NCI-H1436 (cell line): ENCODE results near the gene RBPMS2.

Experiments used
- DNase-seq: peaks from one replicate; lab custom pipeline; 2025; lab: John Stamatoyannopoulos, UW

Gene RBPMS2

DNA sequence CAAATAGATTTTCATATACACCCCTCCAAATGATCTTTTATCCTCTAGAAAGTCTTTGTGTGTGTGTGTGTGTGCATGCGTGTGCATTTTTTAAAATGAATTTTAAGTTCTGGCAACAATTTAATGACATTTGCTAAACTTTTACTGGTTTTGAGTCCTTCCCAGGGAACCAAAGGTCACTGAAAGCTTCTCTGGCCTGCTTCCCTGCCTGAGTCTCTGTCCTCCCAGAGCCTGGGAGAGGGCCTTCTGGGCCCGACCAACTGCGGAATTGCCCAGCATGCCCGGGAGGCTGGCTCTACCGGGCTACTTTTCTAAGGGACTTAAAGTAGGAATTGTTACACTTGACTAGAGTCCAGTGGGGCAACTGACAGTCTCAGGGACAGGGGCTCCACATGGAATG is 7.4 kb upstream of the RBPMS2 start:
- no peak for DNase-seq

DNA sequence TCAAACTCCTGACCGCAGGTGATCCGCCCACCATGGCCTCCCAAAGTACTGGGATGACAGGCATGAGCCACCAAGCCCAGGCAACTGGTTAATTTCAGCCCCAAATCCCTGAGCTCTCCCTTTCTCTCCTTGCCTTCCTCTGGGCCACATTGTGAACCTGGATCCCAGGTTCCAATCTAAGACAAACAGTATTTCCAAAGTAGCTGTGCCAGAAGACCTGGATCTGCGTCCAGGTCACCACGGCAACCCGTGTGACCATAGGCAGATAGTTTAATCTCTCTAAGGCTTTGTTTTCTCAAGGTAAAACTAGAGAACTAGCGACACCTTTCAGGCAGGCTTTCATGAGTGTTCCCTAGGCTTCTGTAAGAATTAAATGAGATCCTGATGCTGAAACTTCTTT is 5.9 kb upstream of the RBPMS2 start:
- DNase-seq = no peak

DNA sequence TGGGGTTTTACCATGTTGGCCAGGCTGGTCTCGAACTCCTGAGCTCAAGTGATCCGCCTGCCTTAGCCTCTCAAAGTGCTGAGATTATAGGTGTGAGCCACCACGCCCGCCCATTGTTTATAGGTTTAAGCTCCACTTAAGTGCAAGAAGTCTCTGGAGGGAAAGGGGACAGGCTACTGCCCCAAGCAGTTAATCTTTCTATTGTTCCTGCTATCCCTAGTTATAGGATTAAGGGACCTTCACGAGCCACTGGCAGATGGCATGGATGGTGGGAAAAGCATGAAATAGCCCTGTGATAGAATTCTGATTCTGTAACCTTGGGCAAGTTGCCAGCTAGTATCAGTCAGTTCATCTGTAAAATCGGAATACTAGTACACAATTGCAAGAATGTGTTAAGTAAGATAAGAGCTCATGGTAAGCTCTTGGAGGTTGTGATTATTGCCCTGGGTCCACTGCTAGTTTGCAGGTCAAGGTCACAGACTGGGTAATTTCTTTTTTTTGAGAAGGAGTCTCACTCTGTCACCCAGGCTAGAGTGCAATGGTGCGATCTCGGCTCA is 5.3 kb upstream of the RBPMS2 start:
- DNase-seq = no peak

DNA sequence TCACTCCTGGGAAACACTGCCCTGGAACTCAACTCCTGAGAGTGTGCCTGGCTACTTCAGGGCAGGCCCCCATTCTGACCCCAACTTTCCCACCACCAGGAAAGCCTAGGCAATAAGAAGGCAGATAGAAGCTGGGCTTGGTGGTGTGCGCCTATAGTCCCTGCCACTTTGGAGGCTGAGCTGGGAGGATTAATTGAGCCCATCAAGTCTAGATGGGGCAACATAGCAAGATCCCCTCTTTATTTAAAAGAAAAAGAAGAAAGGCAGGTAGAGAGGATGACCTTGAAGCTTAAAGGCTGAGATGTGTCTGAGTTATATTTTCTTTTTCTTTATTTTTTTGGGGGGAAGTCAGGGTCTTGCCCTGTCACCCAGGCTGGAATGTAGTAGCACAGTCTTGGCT is 4.2 kb upstream of the RBPMS2 start:
- DNase-seq = no peak

DNA sequence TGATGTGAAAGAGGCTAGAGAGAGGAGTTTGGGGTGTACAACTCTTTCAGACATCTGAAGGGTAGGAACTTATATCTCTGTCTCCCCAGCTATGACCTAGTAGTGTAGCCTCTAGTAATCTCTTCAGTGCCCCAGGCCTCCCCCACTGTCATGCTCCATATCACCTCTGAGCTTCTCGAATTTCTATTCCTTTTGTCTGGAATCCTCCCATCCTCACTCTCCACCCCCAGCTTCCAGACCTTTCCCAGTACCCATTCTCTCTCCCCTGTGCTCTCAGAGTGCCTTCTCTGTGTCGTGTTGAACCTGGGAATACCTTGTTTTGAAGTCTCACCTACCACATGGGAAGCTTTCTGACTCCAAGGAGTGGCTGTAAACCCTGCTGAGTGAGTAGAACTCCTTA is 3.6 kb upstream of the RBPMS2 start:
- DNase-seq = no peak

DNA sequence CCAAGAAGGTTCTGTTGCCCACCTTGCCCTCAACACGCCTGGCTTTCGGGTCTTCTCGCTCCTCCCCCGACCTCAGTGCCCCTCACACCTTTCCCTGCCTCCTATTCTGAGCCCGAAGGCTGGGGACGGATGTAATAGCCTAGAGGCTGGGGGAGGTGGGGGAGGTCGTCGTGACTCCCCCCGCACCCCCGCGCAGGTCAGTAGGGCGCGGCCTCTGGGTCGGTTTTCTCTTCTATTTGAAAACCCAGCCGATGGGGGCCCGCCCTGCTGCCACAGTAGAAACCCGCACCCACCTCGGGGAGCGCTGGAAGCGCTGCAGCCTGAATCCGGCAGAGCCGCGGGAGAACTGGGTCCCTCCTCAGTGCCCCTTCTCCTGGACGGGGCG is 1.0 kb upstream of the RBPMS2 start:
- DNase-seq = no peak

DNA sequence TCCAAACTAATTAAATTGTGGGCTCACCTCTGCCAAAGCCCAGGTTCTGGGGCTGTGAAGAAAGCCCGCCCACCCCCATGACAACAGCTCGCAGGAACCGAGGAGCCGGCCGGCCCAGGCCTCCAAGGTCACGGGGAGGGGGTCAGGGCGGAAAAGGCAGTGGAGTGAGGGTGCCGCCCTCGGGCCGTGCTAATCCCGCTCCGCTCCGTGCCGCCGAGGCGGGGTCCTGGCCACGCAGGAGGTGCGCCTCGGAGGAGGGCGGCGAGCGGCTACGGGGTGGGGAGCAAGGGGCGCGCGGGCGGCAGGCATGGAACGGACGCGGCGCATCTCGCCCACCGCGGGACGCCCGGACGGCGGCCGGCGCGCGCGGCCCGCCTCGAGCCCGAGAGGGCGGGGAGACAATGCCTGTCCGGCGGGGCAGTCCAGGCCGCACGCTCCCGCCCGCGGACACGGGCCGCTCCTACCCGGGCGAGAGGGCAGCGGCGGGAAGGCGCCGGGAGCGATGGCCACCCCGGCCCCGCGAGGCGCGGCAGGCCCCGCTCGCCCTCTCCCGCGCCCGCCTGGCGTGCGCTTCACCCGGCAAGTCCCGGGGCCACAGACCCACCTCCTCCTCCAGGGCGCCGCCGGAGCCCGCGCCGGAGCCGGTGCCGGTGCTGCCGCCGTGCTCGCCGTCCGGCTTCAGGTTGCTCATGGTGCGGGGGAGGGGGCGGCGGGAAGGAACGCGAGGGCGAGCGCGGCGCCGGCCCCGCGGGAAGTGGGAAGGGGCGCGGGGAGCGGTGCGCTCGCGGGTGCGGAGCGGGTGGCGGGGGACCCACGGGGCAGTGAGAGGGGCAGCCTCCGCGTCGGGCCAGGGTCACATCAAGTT is 528 bp downstream of the RBPMS2 start:
- no peak for DNase-seq

DNA sequence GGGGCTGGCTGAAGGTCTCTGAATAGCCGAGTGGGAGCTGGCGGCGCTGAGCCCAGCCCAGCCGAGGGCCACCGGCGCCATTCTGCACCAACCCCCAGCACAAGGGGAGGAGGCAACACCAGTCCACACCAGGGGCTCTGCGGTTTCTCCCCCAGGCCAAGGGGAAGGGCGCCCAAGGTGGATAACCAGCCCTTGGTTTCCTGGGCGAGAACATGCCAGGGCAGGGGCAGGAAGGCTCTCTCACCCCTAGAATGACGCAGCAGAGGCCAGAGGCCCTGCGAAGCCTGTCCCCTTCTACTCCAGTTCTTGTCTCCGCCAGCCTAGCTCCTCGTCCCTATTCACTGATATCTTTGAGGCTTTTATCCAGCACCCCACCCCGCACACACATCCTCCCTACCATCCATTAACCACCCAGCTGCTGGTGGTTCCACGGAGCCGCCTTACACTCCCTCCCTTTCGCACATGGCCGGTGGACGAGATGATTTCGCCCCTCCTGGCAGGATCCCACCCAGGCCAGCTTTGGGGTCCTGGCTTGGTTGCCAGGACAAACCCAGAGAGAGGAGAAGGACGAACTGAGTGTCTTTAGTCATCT is 1.3 kb downstream of the RBPMS2 start:
- no peak for DNase-seq

DNA sequence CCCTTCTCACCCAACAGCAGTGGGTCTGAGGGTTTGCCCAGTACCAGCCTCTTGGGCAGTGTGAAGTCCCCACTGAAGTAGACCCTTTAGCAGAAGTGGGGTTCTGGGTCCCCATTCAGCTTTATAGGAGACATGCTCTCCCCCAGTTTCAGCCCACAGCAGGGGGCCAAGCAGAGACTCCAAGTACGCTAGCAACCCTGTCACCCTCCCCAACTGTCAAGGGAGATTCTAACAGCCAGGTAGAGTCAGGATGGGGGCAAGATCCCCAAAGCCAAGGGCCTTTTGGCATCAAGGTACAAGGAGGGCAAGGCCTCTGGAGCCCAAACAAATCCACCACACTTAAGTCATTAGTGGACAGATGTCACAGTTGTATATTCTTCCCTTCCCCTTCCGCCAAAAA is 1.8 kb downstream of the RBPMS2 start:
- no peak for DNase-seq

DNA sequence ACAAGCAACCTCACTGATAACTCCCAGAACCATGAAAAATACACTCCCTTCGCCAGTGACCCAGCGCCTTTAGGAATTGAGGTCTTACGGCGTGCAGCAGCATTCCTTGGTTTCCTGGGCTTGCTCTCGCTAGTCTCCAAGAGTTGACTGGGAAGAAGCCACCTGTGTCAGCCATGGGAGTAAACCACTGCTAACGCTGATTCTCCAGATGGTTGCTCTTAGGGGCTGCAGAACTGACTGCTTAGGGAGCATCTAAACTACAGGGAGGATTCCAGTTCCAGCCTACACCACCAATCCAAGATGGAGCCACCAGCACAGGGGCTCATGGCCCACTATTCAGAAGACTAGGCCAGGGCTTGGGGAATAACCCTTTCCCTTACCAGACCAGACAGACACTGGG is 2.4 kb downstream of the RBPMS2 start:
- no peak for DNase-seq

DNA sequence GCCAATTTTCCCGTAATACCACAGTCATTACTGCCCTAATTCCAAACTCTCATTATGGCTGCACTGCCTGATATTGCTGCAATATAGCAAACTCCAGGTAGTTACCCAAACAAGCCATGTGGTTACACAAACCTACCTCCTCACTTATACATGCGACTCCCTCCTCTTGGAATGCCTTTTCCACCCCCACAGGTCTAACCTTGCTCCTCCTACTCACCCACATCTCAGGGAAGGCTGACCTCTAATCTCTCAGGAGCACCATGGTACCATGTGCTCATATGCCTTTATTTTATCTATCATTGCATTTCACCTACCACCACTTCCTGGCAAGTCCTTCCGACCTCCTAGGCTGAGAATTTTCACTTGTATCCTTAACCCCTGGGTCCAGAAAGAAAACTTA is 2.9 kb downstream of the RBPMS2 start:
- no peak for DNase-seq

DNA sequence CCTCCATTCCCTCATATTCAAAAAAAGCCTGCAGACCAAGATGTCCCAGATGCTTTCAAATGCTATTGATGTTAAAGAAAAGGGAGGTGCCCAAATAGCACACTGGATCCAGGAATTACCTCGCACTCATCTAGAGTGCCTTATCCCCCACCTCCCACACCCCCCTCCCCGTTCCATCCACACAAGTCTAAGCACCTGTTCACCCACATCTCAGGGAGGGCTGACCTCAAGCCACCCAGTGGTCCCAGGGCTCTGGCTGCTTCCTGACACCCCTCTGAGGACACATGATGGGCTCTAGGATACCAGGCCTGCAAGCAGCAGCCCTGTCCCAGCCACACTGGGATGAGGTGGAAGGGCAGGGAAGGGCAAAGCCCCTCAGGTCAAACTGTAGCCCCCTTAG is 4.8 kb downstream of the RBPMS2 start:
- no peak for DNase-seq

DNA sequence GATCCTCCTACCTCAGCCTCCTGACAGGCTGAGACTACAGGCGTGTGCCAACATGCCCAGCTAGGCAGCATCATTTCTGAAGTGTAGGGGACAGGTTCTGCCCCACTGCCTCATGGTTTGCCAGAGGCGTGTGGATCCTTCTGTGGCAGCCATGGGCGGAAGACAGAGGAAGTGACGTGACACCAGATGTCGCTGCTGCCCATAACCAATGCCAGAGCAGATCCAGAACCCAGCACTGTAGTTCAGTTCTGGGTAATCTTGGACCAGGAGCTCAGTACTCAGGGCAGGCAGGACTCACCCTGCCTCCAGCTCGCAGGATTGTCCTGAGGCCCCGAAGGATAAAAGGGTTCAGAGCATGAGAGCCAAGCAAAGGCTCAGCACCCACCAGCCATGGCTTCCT is 8.2 kb downstream of the RBPMS2 start:
- DNase-seq = no peak

DNA sequence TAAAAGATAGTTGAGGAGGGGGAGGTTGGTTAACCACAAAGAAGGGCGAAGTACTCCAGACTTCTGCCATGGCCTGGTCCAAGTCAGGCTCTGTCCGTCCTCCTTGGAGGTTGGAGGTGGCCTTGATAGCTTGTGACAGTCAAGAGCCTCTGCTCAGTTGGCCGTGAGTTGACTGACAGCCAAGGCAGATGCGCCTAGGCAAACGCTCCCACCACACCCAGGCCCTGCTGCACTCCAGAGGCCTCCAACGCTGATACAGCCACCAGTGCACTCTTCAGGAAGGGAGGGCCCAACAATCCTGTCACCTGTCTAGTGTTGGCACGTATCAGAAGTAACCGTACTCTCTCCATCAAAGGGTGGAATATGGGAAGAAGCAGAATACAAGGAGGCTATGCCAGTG is 9.3 kb downstream of the RBPMS2 start:
- DNase-seq = no peak

DNA sequence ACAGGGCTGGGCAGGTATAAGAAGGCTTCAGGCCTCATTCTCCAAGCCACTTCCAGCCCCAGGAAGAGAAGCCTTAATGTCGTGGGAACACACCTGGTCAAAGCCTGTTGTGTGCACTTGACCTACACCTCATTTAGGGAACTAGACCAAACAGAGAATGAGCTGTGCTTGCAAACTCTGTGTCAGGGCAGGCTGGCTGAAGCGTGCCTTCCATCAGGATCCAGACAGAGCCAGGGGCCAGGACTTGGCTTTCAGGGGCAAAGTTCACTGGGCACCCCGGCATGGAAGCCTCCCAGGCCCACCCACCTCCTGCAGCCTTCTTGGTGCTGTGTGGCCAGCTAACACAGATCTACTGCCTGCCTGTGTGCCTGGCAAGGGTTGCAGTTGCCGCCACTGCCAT is 11.5 kb downstream of the RBPMS2 start:
- no peak for DNase-seq

DNA sequence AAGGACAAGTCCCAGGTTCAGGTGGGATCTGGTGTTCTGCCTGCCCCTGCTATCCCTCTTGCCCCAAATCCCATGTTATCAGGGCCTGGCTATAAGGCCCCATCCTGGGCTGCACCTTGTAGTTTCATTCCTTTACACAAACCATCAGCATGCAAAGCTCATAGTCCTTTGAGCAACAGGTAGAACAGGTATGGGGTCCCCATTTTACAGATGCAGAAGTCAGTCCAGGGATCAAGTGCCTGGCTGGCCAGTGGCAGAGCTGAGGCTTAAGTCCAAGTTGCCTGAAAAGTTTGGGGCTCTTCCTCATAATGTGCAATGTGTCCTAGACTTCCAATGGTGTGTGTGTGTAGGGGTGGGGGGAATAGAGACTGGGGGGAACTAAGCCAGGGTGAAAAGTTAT is 11.9 kb downstream of the RBPMS2 start:
- DNase-seq = no peak

DNA sequence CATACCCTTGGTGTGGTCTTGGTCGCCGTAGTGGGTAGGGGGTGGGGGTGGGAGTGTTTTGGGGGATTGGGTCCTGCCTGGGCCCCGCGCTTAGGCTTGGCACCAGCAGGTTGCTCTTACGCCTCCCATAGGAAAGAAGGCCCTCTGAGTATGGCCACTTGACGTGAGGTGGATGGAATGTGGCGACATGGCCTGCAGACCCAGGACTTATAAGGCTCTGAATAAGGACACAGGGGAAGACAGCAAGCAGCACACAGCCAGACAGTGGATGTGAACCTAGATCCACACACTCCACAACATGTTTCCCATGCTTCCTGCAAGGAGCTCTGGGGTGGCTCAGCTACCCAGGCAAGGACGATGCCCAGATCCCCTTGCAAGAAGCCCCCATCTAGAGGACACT is 12.4 kb downstream of the RBPMS2 start:
- no peak for DNase-seq

DNA sequence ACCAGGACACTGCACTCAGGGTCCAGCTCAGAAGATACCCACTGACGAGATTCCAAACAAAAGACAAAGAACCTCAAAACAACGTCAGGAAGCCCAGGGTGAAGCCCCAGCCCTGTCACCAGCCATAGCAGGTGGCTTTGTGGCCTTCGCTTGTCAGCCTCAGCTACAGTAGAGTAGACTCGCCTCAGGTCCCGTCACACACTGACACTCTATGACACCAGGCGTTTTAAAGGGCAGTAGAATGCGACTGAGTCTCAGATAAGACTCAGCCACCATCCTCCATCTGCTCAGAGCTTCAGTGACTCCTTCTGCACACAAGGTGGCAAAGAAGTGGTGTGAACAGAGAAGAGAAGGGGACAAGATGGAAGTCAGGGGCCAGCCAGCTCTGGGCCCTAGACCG is 12.8 kb downstream of the RBPMS2 start:
- no peak for DNase-seq

DNA sequence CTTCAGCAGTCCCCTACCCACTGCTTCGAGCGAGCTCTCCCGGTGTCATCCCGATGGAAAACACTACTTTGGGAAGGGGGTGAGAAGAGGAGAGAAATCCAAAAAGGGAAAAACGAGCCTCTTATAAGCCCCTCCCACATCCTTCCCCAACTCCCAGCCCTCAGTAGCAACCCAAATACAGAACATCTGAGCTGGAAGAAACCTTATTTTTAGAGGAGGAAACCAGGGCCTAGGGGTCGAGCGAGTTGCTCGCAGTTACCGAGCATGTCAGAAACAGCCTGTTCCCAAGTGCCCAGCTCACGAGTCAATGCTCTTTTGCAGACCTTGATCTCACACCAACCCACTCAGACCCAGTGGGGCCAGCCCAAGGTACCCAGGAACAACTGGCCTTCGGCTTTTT is 14.2 kb downstream of the RBPMS2 start:
- DNase-seq = no peak

DNA sequence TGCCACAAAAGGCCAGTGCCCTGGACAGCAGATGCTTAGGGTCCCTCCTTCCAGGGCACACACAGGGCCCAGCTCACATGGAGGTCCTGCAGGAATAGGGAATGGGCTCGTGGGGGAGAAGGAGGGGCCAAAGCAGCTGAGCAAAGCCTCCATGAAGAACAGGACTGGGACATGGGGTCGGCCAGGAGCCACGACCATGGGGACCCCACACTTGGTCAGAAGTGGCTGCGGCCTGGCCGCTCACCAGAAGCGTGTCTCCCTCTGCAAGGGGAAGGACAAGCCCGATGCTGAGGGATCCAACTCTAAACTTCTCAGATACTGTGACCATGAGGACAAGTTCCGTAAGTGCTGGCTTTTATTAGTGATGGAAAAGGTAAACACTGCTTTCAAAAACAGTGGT is 15.3 kb downstream of the RBPMS2 start:
- no peak for DNase-seq

DNA sequence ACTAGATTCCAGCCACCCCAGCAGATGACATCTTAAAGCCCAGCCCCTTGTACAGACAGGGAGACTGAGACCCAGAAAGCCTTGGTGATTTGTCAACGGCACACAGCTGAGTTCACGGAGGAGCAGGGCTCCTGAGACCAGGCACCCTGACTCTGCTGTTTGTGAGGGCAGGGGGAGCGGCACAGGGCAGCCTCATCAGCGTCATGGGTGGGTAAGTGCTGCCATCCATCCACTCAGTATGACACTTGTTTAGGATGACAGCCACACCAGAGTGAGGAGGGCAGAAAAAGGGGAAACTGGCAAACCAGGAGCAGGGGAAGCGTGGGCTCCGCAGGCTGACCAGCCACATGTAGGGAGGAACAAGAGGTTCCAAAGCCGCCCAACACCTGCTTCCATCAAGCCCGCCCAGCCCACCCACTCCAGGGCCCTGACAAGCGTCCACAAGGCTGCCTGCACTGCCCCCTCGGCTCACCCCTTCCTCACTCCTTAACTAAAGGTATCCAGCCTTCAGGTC is 19.9 kb downstream of the RBPMS2 start:
- no peak for DNase-seq

DNA sequence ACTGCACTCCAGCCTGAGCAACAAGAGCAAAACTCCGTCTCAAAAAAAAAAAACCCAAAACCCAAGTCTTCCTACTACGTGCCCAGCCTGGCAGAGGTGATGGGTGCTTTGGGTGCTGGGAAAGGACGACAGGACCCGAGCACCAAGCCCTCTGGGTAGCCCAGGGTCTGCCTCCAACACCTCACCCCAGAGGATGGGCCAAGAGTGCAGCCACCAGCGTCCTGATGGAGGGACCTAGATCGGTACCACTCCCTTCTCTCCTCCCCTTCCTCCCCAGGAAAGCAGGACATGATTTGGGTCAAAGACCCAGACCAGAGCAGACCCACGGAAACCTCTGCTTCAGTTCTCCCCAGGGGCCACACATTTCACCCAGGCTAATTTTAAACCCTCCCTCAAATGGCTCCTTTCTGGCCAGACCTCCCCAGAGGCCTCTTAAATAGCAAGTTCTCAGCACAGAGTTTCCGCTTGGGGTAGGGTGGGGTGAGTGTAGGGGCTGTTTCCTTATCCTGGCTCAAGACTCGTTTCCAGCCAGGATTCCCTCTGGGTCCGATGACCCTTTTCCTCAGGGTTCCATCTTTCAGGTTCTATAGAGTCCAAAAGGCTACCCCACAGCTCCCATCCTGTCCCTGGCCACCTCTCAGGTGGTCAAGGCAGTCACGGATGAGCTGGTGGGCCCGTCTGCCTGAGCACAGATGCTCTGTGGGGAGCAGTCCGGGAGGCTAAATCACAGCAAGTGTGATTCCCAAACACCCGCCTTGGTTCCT is 20.5 kb downstream of the RBPMS2 start:
- DNase-seq = no peak
